ENCODE data around the gene MINDY1. TPM values are rescaled to one million over a fixed set of nuclear protein-coding genes. Genes with fewer than 3 reads are reported as not detected.

The MINDY1 gene
- total and polyA plus RNA-seq, 9 of the 15 experiments (the other 6 are each of a cell fraction or from before 2014, with no cell fraction given) = 0.49 to 11.0 (median 6.0) TPM

DNA sequence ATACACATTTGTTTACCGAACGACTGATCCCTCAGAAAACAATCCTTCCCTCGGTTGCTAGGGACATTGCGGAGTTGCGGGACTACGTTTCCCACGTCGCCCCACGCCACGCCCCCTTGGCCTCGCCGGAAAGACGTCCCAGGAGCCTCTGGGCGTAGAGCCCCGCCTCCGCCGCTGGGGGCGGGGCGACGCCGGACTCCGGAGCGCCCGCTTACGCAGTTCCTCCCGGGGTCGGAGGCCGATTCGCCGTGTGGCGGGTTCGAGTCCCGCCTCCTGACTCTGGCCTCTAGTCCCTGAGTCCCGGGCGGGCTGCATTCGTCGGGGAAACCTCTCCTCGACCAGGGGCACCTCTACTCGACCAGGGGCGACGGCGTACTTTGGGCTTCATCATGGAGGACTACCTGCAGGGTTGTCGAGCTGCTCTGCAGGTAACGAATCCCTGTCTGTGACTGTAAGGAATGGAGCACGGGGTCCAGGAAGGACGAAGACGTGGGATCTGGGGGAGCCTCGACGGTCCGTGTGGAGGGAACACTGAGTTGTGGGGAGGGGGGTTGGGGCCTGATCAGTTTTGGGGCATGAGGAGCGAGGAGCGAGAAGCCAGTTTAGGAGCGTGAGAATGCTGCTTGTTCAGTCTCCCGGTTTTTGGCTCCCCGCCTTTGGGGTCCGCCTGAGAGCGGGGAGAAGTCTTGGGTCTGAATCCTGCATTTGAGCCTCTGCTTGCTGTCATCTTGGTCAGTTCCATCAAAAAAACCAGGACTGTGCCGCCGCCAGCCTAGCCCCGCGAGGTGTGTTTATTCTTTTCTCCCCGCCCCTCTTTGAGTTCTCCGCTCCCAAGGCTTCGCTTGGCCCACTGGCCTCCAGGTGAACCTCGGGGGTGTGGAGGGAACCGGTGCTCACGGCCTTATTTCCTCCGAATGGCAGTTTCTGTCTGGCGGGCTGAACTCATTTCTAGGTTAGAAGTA lies 1.8 kb upstream of the MINDY1 start, which contains the start of gene PRUNE1 (continued):
- TF ChIP-seq, protein P1, sequence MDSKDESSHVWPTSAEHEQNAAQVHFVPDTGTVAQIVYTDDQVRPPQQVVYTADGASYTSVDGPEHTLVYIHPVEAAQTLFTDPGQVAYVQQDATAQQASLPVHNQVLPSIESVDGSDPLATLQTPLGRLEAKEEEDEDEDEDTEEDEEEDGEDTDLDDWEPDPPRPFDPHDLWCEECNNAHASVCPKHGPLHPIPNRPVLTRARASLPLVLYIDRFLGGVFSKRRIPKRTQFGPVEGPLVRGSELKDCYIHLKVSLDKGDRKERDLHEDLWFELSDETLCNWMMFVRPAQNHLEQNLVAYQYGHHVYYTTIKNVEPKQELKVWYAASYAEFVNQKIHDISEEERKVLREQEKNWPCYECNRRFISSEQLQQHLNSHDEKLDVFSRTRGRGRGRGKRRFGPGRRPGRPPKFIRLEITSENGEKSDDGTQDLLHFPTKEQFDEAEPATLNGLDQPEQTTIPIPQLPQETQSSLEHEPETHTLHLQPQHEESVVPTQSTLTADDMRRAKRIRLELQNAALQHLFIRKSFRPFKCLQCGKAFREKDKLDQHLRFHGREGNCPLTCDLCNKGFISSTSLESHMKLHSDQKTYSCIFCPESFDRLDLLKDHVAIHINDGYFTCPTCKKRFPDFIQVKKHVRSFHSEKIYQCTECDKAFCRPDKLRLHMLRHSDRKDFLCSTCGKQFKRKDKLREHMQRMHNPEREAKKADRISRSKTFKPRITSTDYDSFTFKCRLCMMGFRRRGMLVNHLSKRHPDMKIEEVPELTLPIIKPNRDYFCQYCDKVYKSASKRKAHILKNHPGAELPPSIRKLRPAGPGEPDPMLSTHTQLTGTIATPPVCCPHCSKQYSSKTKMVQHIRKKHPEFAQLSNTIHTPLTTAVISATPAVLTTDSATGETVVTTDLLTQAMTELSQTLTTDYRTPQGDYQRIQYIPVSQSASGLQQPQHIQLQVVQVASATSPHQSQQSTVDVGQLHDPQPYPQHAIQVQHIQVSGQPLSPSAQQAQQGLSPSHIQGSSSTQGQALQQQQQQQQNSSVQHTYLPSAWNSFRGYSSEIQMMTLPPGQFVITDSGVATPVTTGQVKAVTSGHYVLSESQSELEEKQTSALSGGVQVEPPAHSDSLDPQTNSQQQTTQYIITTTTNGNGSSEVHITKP (IDR thresholded peaks at IDR 0.05; ENCODE audit: partially characterized antibody) = peak; percentile 19
- TF ChIP-seq PTBP1 (IDR thresholded peaks at IDR 0.05; ENCODE audit: low read depth, low read length) (no peak), ZNF766 (CRISPR knock-in tag; conservative IDR thresholded peaks at IDR 0.05) (0 out of 2 replicates have a peak, but pooled peaks have one; percentile 3), SIRT6 (IDR thresholded peaks at IDR 0.05; ENCODE audit: low read depth, low read length) (no peak), ZNF57 (CRISPR knock-in tag; IDR thresholded peaks at IDR 0.05) (no peak), ZNF121 (CRISPR knock-in tag; conservative IDR thresholded peaks at IDR 0.05) (no peak), HNRNPLL (IDR thresholded peaks at IDR 0.05; ENCODE audit: low read depth, low read length, poor library complexity, severe bottlenecking) (peak; percentile 90), TCFL5 (CRISPR knock-in tag; conservative IDR thresholded peaks at IDR 0.05) (no peak), SPI1 (IDR thresholded peaks at IDR 0.05; ENCODE audit: borderline replicate concordance, low read depth, low read length) (peak; percentile 85; the same call in 1 of the 2 replicates), CCAR2 (IDR thresholded peaks at IDR 0.05; ENCODE audit: low read depth, low read length) (no peak), EP300 (IDR thresholded peaks at IDR 0.05; ENCODE audit: low read length) (no peak; the same call in 1 of the 2 replicates), NONO (IDR thresholded peaks at IDR 0.05; ENCODE audit: low read depth in 2 of 2, low read length in 1 of 2) (no peak), PCBP2 (IDR thresholded peaks at IDR 0.05; ENCODE audit: low read depth, low read length, poor library complexity, severe bottlenecking) (no peak), ZFP36 (IDR thresholded peaks at IDR 0.05; ENCODE audit: low read depth, low read length, partially characterized antibody) (no peak), NR4A1 (CRISPR knock-in tag; IDR thresholded peaks at IDR 0.05) (no peak), NR4A1 (tag; IDR thresholded peaks at IDR 0.05) (peak; percentile 51; the same call in 1 of the 2 replicates)
- TF ChIP-seq, protein P2, sequence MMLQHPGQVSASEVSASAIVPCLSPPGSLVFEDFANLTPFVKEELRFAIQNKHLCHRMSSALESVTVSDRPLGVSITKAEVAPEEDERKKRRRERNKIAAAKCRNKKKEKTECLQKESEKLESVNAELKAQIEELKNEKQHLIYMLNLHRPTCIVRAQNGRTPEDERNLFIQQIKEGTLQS (IDR thresholded peaks at IDR 0.05) = no peak
- TF ChIP-seq, protein P2 (CRISPR knock-in tag; conservative IDR thresholded peaks at IDR 0.05) = no peak
- TF ChIP-seq, protein P3, sequence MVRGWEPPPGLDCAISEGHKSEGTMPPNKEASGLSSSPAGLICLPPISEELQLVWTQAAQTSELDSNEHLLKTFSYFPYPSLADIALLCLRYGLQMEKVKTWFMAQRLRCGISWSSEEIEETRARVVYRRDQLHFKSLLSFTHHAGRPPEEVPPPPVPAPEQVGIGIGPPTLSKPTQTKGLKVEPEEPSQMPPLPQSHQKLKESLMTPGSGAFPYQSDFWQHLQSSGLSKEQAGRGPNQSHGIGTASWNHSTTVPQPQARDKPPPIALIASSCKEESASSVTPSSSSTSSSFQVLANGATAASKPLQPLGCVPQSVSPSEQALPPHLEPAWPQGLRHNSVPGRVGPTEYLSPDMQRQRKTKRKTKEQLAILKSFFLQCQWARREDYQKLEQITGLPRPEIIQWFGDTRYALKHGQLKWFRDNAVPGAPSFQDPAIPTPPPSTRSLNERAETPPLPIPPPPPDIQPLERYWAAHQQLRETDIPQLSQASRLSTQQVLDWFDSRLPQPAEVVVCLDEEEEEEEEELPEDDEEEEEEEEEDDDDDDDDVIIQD (CRISPR knock-in tag; IDR thresholded peaks at IDR 0.05) = no peak
- TF ChIP-seq, protein P4, sequence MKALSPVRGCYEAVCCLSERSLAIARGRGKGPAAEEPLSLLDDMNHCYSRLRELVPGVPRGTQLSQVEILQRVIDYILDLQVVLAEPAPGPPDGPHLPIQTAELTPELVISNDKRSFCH (CRISPR knock-in tag; IDR thresholded peaks at IDR 0.05) = no peak
- TF ChIP-seq, protein P4 (tag; IDR thresholded peaks at IDR 0.05) = 0 out of 2 replicates have a peak, but pooled peaks have one; percentile 61

All from K562 (cell line).